GM12801 (cell line): ENCODE measurements around the gene CES1.

Experiments used
- TF ChIP-seq, protein P1 (sequence below): IDR thresholded peaks from one replicate; pipeline ENCODE4 v1.5.1; 2011; ENCODE audit warnings: control low read depth; ENCODE audit not compliant: insufficient read length; ENCODE audit errors: extremely low read depth

The CES1 gene

GRCh38 chr16:55775857-55776256, 57.0 kb downstream of the CES1 start:
- TF ChIP-seq, protein P1, sequence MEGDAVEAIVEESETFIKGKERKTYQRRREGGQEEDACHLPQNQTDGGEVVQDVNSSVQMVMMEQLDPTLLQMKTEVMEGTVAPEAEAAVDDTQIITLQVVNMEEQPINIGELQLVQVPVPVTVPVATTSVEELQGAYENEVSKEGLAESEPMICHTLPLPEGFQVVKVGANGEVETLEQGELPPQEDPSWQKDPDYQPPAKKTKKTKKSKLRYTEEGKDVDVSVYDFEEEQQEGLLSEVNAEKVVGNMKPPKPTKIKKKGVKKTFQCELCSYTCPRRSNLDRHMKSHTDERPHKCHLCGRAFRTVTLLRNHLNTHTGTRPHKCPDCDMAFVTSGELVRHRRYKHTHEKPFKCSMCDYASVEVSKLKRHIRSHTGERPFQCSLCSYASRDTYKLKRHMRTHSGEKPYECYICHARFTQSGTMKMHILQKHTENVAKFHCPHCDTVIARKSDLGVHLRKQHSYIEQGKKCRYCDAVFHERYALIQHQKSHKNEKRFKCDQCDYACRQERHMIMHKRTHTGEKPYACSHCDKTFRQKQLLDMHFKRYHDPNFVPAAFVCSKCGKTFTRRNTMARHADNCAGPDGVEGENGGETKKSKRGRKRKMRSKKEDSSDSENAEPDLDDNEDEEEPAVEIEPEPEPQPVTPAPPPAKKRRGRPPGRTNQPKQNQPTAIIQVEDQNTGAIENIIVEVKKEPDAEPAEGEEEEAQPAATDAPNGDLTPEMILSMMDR = no peak

DNA sequence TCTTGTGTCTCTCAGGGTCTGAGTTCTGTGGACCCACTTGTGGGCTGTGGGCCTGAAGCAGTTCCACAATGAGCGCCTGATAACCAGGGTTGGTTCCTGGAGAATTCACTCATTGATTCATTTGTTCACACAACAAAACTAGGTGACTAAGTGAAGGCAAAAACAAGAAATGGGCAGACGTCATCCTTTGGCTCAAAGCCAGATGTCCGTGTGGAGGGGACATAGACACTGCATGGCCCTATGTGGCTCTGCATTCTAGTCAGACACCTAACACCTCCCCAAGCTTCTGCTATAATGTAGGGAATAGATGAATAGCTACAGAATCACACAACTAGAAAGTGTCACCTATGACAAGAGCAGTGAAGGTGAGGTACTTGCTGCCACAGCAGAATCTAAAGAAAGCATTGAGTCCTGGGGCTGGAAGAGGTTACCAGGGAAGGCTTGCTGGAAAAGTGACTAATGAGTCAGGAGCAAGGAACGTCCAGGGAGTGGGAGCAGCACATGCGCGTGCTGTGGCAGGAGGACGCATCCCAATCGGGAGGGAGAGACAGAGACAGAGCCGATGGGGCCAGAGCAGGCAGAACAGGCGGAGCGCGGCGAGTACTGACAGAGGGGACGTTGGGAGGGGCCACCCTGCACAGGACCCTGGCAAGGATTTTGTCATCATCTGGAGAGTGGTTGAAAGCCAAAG, 58.9 kb downstream of the CES1 start:
- TF ChIP-seq, protein P1 = no peak

- TF ChIP-seq, protein P1 = no peak
These were observed 67.7 kb downstream of the CES1 start for GRCh38 chr16:55765161-55765560.

- TF ChIP-seq, protein P1 = no peak
These were observed 72.4 kb downstream of the CES1 start for GRCh38 chr16:55760310-55761001.

GRCh38 chr16:55756963-55757362, 75.9 kb downstream of the CES1 start:
- TF ChIP-seq, protein P1 = no peak

DNA sequence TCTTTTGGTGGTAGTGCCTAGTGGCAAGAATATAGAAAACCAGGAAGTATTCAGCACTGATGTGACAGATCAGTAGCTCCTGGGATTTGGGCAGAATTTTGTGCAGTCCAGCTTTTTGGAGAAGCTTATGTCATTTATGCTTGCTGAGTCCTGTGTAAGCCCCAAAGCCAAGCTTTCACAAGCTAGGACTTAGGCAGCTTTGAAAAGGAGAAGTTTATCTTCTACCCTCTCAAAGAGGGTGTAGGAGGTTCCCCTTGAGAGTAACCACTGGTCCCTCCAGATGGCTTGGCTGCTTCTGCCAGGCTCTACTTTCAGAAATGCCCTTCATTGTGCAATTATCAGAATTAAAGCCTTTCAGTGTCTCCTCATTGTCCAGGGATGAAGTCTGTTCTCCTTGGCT, 78.8 kb downstream of the CES1 start:
- TF ChIP-seq, protein P1 = no peak
